HG03469 (cell line): ENCODE measurements around the gene DDX41.
A peak's percentile ranks its signal among the peaks of the same experiment; 100 is the strongest.
"Not testable (repeated sequence)": the region's sequence is repeated elsewhere in the genome, so short reads cannot be mapped to it uniquely, and the experiment has no call there.

Source experiments
- ATAC-seq: cut with Tn5 transposase; IDR thresholded peaks from one replicate; pipeline ENCODE4 v1.9.1; 2021; ENCODE audit warnings: mild to moderate bottlenecking, moderate library complexity, moderate number of reproducible peaks; ENCODE audit not compliant: unreplicated experiment

The DDX41 gene

DNA sequence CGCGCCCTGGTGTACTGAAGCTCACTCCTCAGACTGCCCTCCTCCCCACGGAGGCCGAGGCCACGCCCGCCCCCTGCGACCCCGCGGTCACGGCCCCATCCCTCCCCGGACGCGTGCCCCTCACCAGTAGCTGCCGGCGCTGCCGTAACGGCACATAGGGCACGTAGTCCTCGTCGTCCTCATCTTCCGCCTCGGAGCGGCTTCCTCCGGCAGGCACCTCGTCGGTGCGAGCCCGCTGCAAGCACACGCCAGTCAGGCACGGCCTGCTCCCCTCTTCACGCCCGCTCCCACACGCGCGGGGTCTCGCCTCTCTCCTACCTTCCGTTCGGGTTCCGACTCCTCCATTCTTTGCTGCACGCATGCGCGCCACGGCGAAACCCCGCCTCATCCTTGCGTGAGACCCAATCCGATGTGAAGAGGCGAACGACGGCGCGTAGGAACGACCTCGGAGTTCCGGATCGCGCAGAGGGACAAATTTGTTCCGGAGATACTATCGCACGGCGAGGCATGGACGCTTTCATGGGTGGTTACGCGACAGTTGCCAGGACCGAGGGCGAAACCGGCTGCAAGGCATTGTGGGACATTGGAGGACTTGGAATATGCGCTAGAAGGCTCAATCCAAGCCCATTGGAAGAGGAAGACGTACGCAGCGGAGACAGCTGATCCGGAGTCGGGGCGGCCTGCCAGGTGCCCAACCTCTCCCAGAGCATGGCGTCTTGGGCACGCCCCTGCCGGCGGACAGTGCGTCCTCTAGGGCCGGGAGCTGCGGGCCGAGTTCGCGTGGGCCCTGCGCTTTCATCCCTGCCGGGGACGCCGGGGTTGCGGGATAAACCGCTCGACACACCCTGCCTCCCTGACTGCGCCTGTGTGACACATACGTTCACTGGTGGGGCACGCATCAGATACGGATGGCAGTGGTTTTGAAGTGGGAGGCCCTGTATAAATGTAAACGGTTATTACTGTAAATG is at the start of gene DDX41:
TSS of gene DDX41 (minus strand) at position 361 of the 968 bp plus-strand sequence. CDS start at position 345, 16 bp downstream.
- peak; percentile 78 for ATAC-seq

DNA sequence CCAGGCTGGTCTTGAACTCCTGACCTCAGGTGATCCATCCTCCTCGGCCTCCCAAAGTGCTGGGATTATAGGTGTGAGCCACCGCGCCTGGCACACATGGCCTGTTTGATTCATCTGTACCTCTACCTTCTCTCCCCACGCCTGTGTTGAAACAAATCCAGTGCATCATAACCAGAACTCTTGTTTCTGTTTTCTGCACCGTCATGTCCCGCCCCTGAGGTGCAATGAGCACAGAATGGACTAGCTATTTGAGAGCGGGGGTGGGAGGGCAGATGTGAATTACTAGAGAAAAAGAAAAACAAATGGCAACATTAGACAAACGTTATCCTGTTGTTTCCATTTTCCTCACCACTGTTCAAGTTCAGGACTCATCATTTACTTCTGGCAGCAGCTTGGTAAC is 48.3 kb upstream of the DDX41 start:
- ATAC-seq: no peak

DNA sequence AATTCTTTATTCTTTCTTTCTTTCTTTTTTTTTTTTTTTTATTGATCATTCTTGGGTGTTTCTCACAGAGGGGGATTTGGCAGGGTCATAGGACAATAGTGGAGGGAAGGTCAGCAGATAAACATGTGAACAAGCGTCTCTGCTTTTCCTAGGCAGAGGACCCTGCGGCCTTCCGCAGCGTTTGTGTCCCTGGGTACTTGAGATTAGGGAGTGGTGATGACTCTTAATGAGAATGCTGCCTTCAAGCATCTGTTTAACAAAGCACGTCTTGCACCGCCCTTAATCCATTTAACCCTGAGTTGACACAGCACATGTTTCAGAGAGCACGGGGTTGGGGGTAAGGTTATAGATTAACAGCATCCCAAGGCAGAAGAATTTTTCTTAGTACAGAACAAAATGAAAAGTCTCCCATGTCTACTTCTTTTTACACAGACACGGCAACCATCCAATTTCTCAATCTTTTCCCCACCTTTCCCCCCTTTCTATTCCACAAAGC is 42.7 kb upstream of the DDX41 start:
- not testable (repeated sequence) for ATAC-seq

DNA sequence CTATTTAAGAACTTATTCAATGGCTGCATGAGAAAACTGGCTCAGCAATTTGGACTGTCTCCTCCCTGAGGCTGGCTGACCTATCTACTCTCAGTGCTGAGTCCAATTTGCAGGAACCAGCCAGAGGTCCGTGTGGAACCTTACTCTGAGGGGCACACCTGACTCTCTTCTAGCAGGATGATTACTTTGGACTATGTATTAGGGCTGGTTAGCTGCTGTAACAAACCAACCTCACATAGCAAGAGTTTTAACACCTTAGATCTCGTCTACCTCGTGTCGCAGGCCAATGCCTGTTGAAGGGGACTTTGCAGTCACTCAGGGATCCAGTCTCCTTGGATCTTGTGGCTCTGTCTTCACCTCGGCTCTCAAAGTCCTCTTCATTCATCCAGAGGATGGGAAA is 41.0 kb upstream of the DDX41 start:
- no peak for ATAC-seq

DNA sequence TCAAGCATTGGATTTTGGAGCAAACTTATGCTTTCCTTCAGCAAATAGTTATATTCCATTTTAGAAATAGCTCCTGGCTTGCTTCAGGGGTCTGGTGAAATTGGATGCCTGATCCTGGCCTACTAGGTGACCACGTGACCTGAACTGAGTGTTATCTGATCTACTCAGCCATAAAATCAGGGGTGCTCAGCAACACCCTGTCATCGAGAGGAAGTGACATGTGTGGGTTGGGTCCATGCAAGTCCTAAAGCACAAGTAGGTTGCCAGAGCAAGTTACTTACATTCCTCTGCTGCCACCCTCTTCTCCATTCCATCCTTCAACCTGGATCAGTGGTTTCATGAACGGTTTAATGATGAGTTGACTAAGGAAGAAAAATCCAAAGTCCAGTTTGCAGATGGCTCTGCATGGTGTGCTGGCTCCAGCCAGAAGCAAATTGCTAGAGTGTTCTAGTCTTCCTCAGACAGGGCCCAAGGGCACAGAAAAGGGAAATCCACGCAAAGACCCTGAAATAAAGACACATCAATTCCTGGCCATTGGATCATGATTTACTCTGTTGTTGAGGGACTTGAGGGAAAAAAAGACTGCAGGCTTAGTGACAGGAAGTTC is 40.4 kb upstream of the DDX41 start:
- ATAC-seq: no peak

DNA sequence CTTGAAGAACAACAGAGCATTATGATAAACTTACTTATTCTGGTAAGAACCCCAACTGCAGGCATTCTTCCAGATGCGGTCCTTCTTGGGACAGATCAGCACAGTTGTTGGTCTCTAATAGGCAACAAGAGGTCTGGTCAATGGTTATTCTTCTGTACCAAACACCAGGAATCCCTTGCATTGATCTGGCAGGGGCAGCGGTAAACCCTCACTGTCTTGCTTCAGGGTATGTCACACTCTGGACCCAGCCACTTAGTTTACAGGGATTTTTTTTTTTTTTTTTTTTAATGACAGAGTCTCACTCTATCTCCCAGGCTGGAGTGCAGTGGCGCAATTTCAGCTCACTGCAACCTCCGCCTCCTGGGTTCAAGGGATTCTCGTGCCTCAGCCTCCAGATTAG is 38.9 kb upstream of the DDX41 start:
- no peak for ATAC-seq

DNA sequence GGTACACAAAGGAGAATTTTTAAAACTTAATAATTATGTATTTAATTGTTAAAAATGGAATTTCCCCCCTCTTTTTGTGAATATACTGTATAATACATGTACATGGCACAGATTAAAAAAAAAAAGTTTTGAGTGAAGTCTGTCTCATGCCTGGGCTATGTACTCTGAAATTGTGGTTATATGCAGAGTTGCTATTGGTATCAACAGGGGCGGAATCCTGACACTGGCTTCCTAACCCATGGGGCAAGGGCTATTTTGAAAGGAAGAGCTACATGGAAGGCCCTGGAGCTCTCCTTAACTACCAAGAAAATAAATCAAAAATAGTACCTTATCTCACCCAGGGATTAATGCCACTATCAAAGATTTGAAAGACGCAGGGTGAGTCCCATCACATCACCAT is 38.5 kb upstream of the DDX41 start:
- no peak for ATAC-seq

DNA sequence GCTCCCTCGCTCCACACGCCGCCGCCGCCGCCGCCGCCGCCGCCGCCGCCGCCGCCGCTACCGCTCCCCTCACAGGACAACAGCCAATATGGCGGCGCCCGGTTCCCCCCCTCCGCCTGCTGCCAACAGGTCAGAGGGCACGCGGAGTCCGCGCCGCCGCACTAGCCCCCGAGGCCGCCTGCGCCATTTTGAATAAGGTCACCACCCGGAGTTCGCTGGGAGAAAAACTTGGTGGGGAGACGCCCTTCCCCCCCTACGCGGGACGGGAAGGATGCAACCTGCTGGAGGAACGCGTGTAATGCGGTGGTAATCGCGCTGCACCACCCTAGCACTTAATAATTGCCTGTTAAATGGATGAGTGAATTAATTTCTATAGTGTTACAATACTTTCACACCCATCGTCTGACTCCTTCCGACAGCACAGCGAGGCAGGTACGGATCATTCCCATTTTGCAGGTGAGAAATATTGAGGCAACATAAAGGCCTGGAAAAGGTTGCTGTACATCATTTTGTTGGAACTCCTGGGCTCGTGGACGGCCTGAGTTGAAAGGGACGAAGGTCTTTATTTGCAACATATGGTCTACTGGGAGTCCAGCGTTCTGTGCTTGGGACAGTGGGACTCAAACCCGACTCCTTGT is 37.8 kb upstream of the DDX41 start, which contains the start of gene FAM193B:
TSS of gene FAM193B (minus strand) at position 90 of the 638 bp plus-strand sequence. CDS start 105 bp downstream, outside the sequence.
- peak; percentile 52 for ATAC-seq

DNA sequence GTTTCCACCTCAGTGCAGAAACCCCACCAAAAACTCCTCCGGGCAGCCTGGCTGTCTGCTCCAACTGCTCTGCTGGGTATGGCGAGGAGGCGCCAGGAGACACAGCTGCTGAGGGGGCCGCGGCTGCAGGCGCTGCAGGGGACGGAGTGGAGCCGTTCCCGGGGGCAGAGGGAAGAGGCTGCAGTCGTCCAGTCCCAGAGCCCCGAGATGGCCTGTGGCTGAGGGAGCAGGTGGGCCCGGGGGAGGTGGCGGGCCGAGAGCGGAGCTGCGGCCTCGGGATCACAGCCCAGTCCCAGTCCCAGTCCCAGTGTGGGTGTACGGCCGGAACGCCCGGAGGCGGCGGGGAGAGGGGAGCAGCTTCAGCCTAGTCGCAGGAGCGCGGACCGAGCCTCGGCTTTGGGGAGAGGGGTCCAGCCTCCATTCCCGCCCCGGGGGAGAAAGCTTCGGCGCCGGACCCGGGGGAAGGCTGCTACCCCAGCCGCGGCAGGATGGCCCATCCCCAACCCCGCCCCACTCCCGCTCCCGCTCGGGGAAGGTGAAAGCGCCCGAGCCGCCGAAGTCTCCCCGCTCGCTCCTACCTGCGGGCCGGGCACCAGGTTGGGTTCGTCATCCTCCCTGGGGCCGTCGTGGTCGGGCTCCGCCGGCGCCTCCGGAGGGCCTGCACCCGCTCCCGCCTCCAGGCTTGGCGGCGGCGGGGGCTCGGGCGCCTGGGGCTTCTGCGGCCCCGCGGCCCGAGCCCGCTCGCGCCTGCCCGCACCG is 37.1 kb upstream of the DDX41 start:
- peak; percentile 16 for ATAC-seq

DNA sequence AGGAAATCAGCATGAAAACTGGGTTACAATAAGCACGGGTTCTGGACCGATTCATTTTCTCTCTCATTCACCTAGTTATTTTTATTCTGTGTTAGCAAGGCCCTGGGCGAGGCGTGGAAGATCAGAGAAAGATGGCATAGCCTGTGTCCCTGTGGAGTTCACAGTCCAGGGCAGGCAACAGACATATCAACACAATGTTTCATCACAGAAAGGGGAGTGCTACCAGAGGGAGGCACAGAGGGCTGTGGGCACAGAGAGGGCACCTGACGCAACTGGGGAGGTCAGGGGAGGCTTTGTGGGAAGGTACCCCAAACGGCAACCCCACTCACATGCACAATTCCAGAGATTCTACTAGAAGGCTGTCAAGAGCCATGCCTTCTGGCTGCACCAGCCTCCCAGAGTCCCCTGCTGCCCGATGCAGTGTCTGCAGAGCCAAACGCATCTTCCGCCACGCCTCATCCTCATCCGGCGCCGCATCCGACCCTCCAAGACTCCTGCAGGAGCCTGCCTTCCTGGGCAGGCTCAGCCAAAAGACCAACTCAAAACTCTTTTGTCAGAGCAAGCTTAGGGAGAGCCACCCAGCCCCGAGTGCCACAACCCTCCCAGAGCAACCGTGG is 36.2 kb upstream of the DDX41 start:
- ATAC-seq: no peak

DNA sequence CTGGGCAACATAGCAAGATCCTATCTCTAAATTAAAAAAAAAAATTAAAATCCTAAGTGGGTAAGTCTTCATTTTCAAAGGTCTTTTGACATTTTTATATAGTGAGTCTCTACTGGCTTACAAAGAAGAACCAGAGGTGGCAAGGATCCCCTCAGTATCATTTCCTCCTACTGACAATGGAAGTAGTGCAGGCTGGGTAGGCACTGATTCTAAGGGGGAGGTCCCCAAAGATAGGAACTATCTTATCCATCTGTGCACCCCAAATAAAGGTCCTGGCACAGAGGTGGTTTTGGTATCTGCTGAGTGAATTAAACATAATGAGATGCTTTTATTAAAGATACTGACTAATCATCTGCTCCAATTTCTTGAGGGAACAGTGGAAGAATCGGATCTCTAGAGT is 33.4 kb upstream of the DDX41 start:
- no peak for ATAC-seq

DNA sequence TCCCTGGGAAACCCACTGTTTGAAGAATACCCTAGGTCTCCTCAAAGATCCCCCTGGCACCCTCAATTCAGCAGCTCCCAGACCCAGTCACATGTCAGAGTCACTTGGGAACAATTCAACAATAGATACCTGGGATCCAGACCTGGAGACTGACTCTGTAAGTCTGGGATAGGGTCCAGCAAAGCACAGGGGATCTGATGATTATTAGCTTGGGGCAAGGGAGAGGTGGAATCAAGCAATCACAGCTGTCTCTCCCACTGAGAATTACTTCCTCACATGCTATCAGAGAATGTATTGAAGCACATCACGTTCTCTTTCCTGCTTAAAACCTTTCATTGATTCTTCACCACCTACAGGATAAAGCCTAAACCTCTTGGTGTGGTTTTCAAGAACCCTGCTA is 31.7 kb upstream of the DDX41 start:
- ATAC-seq: no peak

DNA sequence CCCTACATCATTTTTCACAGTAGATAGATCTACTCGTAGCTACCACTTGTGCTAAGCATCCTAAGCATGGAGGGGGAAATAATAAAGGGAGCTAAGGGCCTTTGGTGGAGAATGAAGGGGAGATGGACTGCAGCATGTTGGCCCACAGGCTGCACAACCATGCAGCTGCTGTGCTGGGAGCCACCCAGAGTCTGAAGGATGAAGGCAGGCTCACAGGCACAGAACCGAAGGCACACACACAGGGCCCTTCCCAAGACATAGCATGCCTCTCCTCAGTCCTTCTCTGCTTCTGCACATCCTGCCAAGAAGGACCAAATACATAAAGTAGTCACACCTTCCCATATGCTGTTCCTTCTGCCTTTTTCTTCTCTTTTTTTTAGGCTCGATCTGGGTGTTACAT is 31.0 kb upstream of the DDX41 start:
- no peak for ATAC-seq

DNA sequence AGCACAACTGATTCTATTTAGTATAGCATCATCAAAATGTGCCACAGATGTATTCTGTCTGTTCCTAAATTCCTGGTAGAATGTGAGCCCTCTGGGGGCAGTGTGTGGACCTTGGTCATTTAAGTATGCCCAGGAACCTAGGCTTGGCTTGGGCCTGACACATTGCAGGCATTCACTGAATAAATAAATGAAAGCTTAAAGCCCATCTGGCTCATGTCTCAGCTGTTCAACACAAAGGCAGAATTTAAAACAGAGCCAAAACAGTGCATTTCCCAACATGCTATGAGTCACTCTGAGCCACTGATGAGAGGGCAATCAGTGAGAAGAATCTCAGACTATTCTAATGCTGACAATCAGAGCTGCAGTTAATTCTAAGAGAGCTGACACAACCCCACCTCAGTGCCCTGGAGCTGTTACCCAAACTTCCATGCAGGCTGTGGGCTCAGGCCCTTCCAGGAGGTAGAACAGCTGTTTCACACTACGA is 29.5 kb upstream of the DDX41 start:
- no peak for ATAC-seq

DNA sequence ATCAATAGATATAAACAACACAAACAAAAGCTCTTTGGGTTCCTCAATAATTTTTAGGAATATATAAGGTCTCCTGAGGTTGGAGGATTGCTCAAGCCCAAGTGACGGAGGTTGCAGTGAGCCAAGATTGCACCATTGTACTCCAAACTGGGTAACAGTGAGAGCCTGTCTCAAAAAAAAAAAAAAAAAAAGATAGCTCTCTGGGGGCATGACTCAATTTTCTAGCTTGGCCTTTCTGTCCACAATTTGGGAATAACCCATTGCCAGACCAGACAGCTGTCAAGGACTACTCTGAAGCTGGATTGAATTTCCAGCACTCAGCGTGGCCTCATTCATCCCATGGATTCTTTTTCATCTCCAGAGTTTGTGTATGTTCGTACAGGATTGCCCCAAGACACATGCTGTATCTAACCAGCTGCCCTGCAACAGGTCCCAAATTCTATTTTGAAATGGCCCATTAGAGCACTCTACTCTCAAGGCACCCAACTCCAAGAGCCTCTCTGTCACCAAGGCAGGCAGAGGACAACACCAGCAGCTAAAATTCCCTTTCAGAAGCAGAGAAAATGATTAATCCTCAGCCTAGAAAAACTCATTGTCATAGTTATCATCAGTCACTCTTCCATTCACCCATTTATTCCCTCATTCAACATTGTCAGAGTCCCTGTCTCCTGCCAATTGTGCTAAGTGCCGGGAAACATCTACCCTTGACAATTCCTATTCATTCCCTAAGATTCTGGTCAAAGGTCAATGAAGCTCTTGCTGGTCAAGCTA is 28.9 kb upstream of the DDX41 start:
- no peak for ATAC-seq

DNA sequence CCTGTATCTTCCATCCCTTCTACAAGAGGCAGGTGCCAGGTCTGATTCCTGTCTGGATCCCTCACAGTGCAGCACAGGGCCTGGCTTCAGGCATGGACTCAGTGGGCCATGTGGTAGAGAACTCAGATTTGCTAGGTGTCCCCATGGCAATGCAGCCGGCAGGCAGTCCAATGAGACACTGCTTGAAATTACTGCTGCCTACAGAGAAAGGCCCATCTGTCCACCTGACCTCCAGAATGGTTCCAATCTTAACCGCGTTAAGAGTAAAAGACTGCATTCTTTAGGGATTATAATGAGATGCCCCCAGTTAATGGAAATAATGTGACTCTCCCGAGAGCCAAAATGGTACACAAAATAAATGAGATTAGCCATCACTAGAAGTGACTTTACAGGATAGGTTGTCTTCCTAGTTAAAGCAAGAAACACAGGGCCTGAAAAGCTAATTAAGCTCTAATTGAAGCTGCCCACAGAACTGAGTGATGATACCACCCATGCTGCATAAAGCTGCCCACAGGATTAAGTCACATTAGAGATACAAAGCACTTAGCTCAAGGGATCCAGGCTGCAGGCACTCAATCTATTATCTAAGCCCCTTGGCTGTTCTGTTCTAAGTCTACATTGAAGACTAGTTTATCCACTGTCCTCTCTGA is 26.2 kb upstream of the DDX41 start:
- ATAC-seq: no peak

DNA sequence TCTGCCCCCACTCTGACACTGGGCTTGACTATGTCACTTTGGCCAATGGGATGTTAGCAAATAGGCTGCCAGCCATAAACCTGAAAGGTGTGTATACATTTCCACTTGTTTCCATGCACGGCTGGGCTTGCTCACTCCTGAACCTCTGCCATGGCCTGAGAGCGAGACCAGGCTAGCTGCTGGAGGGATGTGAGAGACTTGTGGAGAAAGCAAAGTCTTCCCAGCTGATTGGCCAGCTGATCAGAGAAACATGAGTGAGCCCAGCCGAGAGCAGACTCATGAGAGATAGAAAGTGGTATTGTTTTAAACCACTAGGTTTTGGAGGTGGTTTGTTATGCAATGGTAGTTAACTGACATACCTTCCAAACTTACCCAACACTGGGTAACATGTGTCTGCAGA is 23.7 kb upstream of the DDX41 start:
- ATAC-seq: no peak

DNA sequence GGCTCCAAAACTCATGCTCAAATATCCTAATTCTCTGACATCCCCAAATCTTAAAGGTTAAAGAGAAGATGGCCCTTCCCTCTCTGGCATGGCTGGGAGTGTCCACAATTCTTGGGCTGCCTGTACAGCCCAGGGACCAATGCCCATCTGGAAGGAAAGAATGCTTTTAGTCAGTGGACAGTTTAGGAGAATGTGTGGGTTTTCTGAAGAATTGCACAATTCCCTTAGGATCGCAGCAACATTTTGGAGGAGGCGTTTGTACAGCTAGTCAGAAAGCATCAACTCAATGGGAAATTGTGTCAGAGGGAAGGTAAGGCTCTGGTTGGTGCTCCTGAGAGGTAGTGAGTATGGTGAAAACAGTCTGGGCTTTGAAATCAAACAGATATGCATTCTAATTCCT is 22.6 kb upstream of the DDX41 start:
- no peak for ATAC-seq

DNA sequence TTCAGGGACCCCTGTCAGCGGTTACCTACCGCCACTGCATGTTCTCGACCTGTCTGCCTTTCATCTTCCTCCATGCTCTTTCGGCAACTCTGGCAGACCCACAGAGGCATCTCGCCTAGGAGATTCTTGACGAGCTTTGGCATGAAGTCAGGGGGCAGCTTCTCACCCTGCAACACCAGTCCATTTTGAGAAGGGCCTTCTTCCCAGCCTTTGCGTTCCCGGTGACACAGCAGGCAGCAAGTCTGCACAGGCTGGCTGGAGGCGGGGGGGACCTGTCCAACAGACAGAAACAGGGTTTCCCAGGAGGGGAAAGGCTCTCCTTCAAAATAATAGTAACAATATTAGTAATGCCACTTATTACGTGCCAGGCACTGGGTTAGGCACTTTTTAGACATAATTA is 22.1 kb upstream of the DDX41 start:
- ATAC-seq: no peak
